HEK293T (cell line): ENCODE data around the gene SCNN1B.

Source experiments
- CTCF ChIA-PET: fragments of 350-600 bp; formaldehyde crosslinking; extraction: SDS; loops from one replicate; lab custom pipeline; 2021; ENCODE audit warnings: antibody characterized with exemption, inconsistent platforms; lab: Yijun Ruan, JAX
- POLR2A ChIA-PET: fragments of 350-600 bp; formaldehyde crosslinking; extraction: SDS; loops from one replicate; lab custom pipeline; 2020; ENCODE audit warnings: antibody characterized with exemption, inconsistent platforms; lab: Yijun Ruan, JAX
- DNase-seq: peaks from one replicate; pipeline ENCODE4 v3.0.0; 2012; ENCODE audit warnings: mixed read lengths; ENCODE audit errors: extremely low spot score
- ARNT ChIP-seq: fragments of 450-650 bp; IDR thresholded peaks from 2 replicates; pipeline ENCODE4 v1.6.1; 2017; ENCODE audit warnings: mild to moderate bottlenecking
- BHLHE40 ChIP-seq: fragments of 450-650 bp; IDR thresholded peaks from 2 replicates; pipeline ENCODE4 v1.6.1; 2016; ENCODE audit warnings: mild to moderate bottlenecking, moderate library complexity, borderline replicate concordance
- CTBP1 ChIP-seq: fragments of 450-650 bp; IDR thresholded peaks from 2 replicates; pipeline ENCODE4 v1.6.1; 2016; ENCODE audit warnings: borderline replicate concordance
- ELF4 ChIP-seq: fragments of 450-650 bp; IDR thresholded peaks from 2 replicates; pipeline ENCODE4 v1.6.1; 2017; ENCODE audit warnings: antibody characterized with exemption
- FOXA1 ChIP-seq: fragments of 450-650 bp; IDR thresholded peaks from 2 replicates; pipeline ENCODE4 v1.6.1; 2016; ENCODE audit warnings: mild to moderate bottlenecking
- FOXK2 ChIP-seq: fragments of 450-650 bp; IDR thresholded peaks from 2 replicates; pipeline ENCODE4 v1.6.1; 2016; ENCODE audit warnings: mild to moderate bottlenecking
- FOXM1 ChIP-seq: fragments of 450-650 bp; IDR thresholded peaks from 2 replicates; pipeline ENCODE4 v1.6.1; 2017; ENCODE audit warnings: mild to moderate bottlenecking, borderline replicate concordance
- HDGF ChIP-seq: fragments of 450-650 bp; IDR thresholded peaks from 2 replicates; pipeline ENCODE4 v1.6.1; 2017; ENCODE audit warnings: antibody characterized with exemption, borderline replicate concordance
- L3MBTL2 ChIP-seq: fragments of 450-650 bp; conservative IDR thresholded peaks from 2 replicates; pipeline ENCODE4 v1.6.1; 2016; ENCODE audit warnings: mild to moderate bottlenecking
- LEF1 ChIP-seq: fragments of 450-650 bp; IDR thresholded peaks from 2 replicates; pipeline ENCODE4 v1.6.1; 2017; ENCODE audit warnings: mild to moderate bottlenecking, borderline replicate concordance
- NFRKB ChIP-seq: fragments of 450-650 bp; IDR thresholded peaks from 2 replicates; pipeline ENCODE4 v1.6.1; 2016; ENCODE audit warnings: mild to moderate bottlenecking, moderate library complexity
- PKNOX1 ChIP-seq: fragments of 450-650 bp; IDR thresholded peaks from 2 replicates; pipeline ENCODE4 v1.6.1; 2016
- SP1 ChIP-seq: fragments of 450-650 bp; IDR thresholded peaks from 2 replicates; pipeline ENCODE4 v1.6.1; 2017
- SUZ12 ChIP-seq: fragments of 450-650 bp; IDR thresholded peaks from 2 replicates; pipeline ENCODE4 v1.6.1; 2016; ENCODE audit warnings: mild to moderate bottlenecking
- TARDBP ChIP-seq: fragments of 450-650 bp; IDR thresholded peaks from 2 replicates; pipeline ENCODE4 v1.6.1; 2016
- ZNF384 ChIP-seq: fragments of 450-650 bp; IDR thresholded peaks from 2 replicates; pipeline ENCODE4 v1.6.1; 2016

Gene SCNN1B

DNA sequence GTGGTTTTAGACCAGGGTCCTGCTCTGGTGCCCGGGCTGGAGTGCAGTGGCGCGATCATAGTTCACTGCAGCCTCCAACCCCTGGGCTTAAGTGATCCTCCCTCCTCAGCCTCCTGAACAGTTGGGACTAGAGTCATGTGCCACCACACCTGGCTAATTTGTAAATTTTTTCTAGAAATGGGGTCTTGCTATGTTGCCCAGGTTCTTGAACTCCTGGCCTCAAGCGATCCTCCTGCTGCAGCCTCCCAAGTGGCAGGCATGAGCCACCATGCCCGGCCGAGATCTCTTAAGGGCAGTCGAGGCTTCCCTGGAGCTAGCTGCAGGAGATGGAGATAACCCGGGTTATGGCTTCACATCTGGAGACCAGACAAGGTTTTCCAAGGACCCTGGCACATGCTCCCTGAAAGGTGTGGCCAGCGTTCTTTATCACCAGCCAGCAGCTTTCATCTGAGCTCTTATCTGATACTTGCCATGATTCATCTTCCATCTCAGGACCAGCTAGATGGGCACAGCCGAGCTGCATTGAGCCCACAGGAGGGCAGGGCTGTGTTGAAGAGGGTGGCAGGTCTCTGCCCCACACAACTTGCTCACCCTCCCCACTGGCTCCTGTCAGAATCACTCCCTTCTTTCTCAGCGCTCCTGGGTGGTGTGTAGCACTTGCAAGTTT is 28.6 kb downstream of the SCNN1B start:
- CTCF ChIA-PET = interaction anchor here (1.1 kb wide), 1 partner anchor 105 kb away, joined by 3 read pairs; no protein-coding TSS in a partner anchor
- DNase-seq = no peak
- POLR2A ChIA-PET = no interaction called here
- no peak for TF ChIP-seq CTBP1

- TF ChIP-seq ZNF384 (no peak), FOXK2 (no peak), PKNOX1 (no peak), LEF1 (no peak), NFRKB (no peak), SUZ12 (no peak), FOXM1 (no peak), FOXA1 (no peak), SP1 (no peak), HDGF (no peak), L3MBTL2 (no peak), BHLHE40 (no peak), CTBP1 (no peak), ELF4 (no peak), ARNT (no peak), TARDBP (no peak)
- POLR2A ChIA-PET = no interaction called here
- CTCF ChIA-PET = interaction anchor here (0.6 kb wide), 1 partner anchor 104 kb away, joined by 5 read pairs; no protein-coding TSS in a partner anchor
- DNase-seq = no peak
These were observed 31.0 kb downstream of the SCNN1B start for GRCh38 chr16:23333034-23333579.

- TF ChIP-seq FOXM1 = no peak
- no peak for TF ChIP-seq FOXA1
- TF ChIP-seq NFRKB = no peak
- POLR2A ChIA-PET = no interaction called here
- no peak for DNase-seq
- CTCF ChIA-PET = no interaction called here
These were observed 31.8 kb downstream of the SCNN1B start for GRCh38 chr16:23333831-23334456.

DNA sequence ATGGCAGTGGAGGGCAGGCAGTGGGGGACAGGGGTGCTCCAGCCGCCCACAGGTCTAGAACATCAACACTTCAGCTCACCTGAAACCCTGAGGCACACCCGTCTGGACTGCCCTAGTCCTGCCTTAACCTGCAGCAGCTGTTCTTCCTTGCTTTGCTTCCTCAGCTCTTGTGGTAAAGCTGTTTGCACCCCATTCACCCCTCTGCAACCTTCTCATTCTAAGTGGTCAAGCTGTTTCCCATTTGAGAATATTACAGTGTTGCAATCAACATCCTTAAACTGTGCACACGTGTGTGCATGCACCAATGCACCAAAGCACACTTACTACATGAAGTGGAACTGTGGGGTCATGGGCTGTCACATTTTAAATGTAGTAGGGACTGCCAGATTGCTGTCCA is 32.4 kb downstream of the SCNN1B start:
- TF ChIP-seq PKNOX1 (no peak), BHLHE40 (no peak), ELF4 (no peak), TARDBP (no peak), NFRKB (no peak), FOXK2 (no peak), ZNF384 (no peak), FOXA1 (no peak), LEF1 (no peak), ARNT (no peak)
- ChIA-PET CTCF (no interaction called here), POLR2A (no interaction called here)
- no peak for DNase-seq

- DNase-seq = no peak
- CTCF ChIA-PET = no interaction called here
- TF ChIP-seq FOXM1 (no peak), TARDBP (no peak), HDGF (no peak), PKNOX1 (no peak), CTBP1 (no peak)
- POLR2A ChIA-PET = no interaction called here
These were observed 32.8 kb downstream of the SCNN1B start for GRCh38 chr16:23334950-23335349.

- CTCF ChIA-PET = interaction anchor here (0.7 kb wide), 1 partner anchor 29 kb away, joined by 3 read pairs; no protein-coding TSS in a partner anchor
- no peak for DNase-seq
- no peak for TF ChIP-seq TARDBP
- no peak for TF ChIP-seq L3MBTL2
- no peak for TF ChIP-seq LEF1
- POLR2A ChIA-PET = no interaction called here
These were observed 35.9 kb downstream of the SCNN1B start for GRCh38 chr16:23337836-23338550.
